OCI-LY1 (cell line): ENCODE data around the gene PALMD.

Experiments
- H2AFZ ChIP-seq: fragments of 200-600 bp; sonication (generic), shearing (Covaris generic); 2 replicates; pipeline ENCODE4 v1.6.0; 2014; ENCODE audit warnings: antibody characterized with exemption, mild to moderate bottlenecking, low read length
- H3F3A ChIP-seq: fragments of 200-600 bp; sonication (generic), shearing (Covaris generic); 2 replicates; pipeline ENCODE4 v1.6.0; 2014; ENCODE audit warnings: mild to moderate bottlenecking, antibody characterized with exemption, low read length, moderate library complexity; ENCODE audit not compliant: insufficient read depth
- H3K27ac ChIP-seq: fragments of 200-600 bp; sonication (generic); 2 replicates; pipeline ENCODE4 v1.5.1; 2014; ENCODE audit warnings: low read length, mixed run types, mild to moderate bottlenecking, low read depth; ENCODE audit not compliant: poor library complexity, severe bottlenecking
- H3K27me3 ChIP-seq: fragments of 200-600 bp; sonication (generic); 2 replicates; pipeline ENCODE4 v1.6.0; 2014; ENCODE audit warnings: antibody characterized with exemption, mild to moderate bottlenecking, low read length, moderate library complexity; ENCODE audit not compliant: insufficient read depth
- H3K36me3 ChIP-seq: fragments of 200-600 bp; sonication (generic); 2 replicates; pipeline ENCODE4 v1.6.1; 2014; ENCODE audit warnings: mild to moderate bottlenecking, antibody characterized with exemption, low read length, moderate library complexity, mixed read lengths; ENCODE audit not compliant: insufficient read depth
- H3K4me1 ChIP-seq: fragments of 200-600 bp; sonication (generic); 2 replicates; pipeline ENCODE4 v1.5.1; 2014; ENCODE audit warnings: mild to moderate bottlenecking, low read length, moderate library complexity; ENCODE audit not compliant: insufficient read depth, severe bottlenecking
- H3K4me2 ChIP-seq: fragments of 200-600 bp; sonication (generic), shearing (Covaris generic); 2 replicates; pipeline ENCODE4 v1.6.1; 2014; ENCODE audit warnings: low read length
- H3K4me3 ChIP-seq: fragments of 200-600 bp; sonication (generic); 2 replicates; pipeline ENCODE4 v1.5.1; 2014; ENCODE audit warnings: low read length, low read depth, mild to moderate bottlenecking, mixed read lengths; ENCODE audit not compliant: poor library complexity, severe bottlenecking
- H3K79me2 ChIP-seq: fragments of 200-600 bp; shearing (Covaris generic); 2 replicates; pipeline ENCODE4 v1.6.1; 2016; ENCODE audit warnings: mixed run types, low read length, mixed read lengths; ENCODE audit not compliant: insufficient read depth
- H3K9ac ChIP-seq: fragments of 200-600 bp; sonication (generic), shearing (Covaris generic); 2 replicates; pipeline ENCODE4 v1.6.1; 2014; ENCODE audit warnings: mild to moderate bottlenecking, low read length, mixed read lengths
- H3K9me2 ChIP-seq: fragments of 200-600 bp; sonication (generic), shearing (Covaris generic); 2 replicates; pipeline ENCODE4 v1.6.1; 2014; ENCODE audit warnings: low read depth, mild to moderate bottlenecking, low read length, mixed read lengths
- H3K9me3 ChIP-seq: fragments of 200-600 bp; shearing (Covaris generic); 2 replicates; pipeline ENCODE4 v1.6.1; 2014; ENCODE audit warnings: low read length, mixed read lengths
- H4K20me1 ChIP-seq: fragments of 200-600 bp; sonication (generic), shearing (Covaris generic); 2 replicates; pipeline ENCODE4 v1.6.0; 2016; ENCODE audit warnings: mild to moderate bottlenecking, low read length; ENCODE audit not compliant: insufficient read depth
- CTCF ChIP-seq: fragments of 200-600 bp; sonication (generic), shearing (Covaris generic); IDR thresholded peaks from 2 replicates; pipeline ENCODE4 v1.5.1; 2017; ENCODE audit warnings: mild to moderate bottlenecking, antibody characterized with exemption, low read length, moderate library complexity, mixed read lengths
- EZH2 ChIP-seq: fragments of 200-600 bp; sonication (generic), shearing (Covaris generic); IDR thresholded peaks from 2 replicates; pipeline ENCODE4 v1.8.0; 2017; ENCODE audit warnings: borderline replicate concordance, mixed run types, mild to moderate bottlenecking, antibody characterized with exemption, low read length, moderate library complexity, mixed read lengths

The PALMD gene

GRCh38 chr1:99735852-99736251 is 89.9 kb downstream of the PALMD start:
- Histone ChIP-seq H3K4me2 (no peak overlapping the region), H3K36me3 (peaks cover 11% of the 10 kb centered on the region; the same call in 1 of the 2 replicates)

GRCh38 chr1:99737016-99737415 is 91.1 kb downstream of the PALMD start:
- TF ChIP-seq CTCF (peak; percentile 53; the same call in 1 of the 2 replicates), EZH2 (no peak)
- no peak overlapping the region for H2AFZ ChIP-seq

More at GRCh38 chr1:99735852-99736251, 89.9 kb downstream of the PALMD start:
- peaks cover 6% of the 10 kb centered on the region for H3K4me1 ChIP-seq
- no peak overlapping the region for H3K4me3 ChIP-seq
- H3K27ac ChIP-seq: no peak overlapping the region
- H3K79me2 ChIP-seq: no peaks in the 10 kb centered on the region
- no peaks in the 10 kb centered on the region for H3K27me3 ChIP-seq
- no peaks in the 10 kb centered on the region for H3K9me2 ChIP-seq
- no peak overlapping the region for H2AFZ ChIP-seq
- no peaks in the 10 kb centered on the region for H4K20me1 ChIP-seq
- H3K9me3 ChIP-seq: no peaks in the 10 kb centered on the region
- no peak overlapping the region for H3K9ac ChIP-seq
- peaks cover 4% of the 10 kb centered on the region; the same call in 1 of the 2 replicates for H3F3A ChIP-seq
- TF ChIP-seq EZH2 (no peak), CTCF (no peak)

GRCh38 chr1:99738858-99739465 is 93.0 kb downstream of the PALMD start:
- Histone ChIP-seq H3K9me3 (no peaks in the 10 kb centered on the region), H3K4me1 (no peaks in the 10 kb centered on the region), H3K27ac (no peak overlapping the region), H3K9me2 (no peaks in the 10 kb centered on the region), H3F3A (no peaks in the 10 kb centered on the region; the same call in 1 of the 2 replicates), H2AFZ (no peak overlapping the region), H3K79me2 (no peaks in the 10 kb centered on the region), H3K9ac (no peak overlapping the region), H3K4me3 (no peak overlapping the region), H3K27me3 (no peaks in the 10 kb centered on the region), H4K20me1 (no peaks in the 10 kb centered on the region), H3K4me2 (no peak overlapping the region), H3K36me3 (peaks cover 41% of the 10 kb centered on the region; the same call in 1 of the 2 replicates)
- TF ChIP-seq EZH2 (no peak), CTCF (no peak)

More at GRCh38 chr1:99737016-99737415, 91.1 kb downstream of the PALMD start:
- H3K9me3 ChIP-seq: no peaks in the 10 kb centered on the region
- H4K20me1 ChIP-seq: no peaks in the 10 kb centered on the region
- peaks cover 22% of the 10 kb centered on the region; the same call in 1 of the 2 replicates for H3K36me3 ChIP-seq
- H3K4me3 ChIP-seq: no peak overlapping the region
- no peaks in the 10 kb centered on the region for H3K79me2 ChIP-seq
- no peak overlapping the region for H3K9ac ChIP-seq
- no peaks in the 10 kb centered on the region; the same call in 1 of the 2 replicates for H3F3A ChIP-seq
- no peak overlapping the region for H3K27ac ChIP-seq
- H3K27me3 ChIP-seq: no peaks in the 10 kb centered on the region
- no peaks in the 10 kb centered on the region for H3K9me2 ChIP-seq
- H3K4me2 ChIP-seq: no peak overlapping the region
- no peaks in the 10 kb centered on the region for H3K4me1 ChIP-seq
